Melanocyte of skin (primary cell): ENCODE results near the gene PRAMEF6. TPM values are rescaled to one million over a fixed set of nuclear protein-coding genes. Genes with fewer than 3 reads are reported as not detected.

ENCODE experiments used
- small RNA-seq, 2 donors: library from RNA; depleted of rRNA; stranded (forward); fragments of <200 nt; gene quantifications; one replicate each; pipeline ENCODE3, GENCODE V24; 2012
- total RNA-seq, 2 donors: library from RNA; depleted of rRNA; stranded (reverse); fragments of >200 nt; gene quantifications; 2 replicates each; pipeline ENCODE4 v1.2.3, GENCODE V29; 2012

The PRAMEF6 gene
- not detected for total RNA-seq

DNA sequence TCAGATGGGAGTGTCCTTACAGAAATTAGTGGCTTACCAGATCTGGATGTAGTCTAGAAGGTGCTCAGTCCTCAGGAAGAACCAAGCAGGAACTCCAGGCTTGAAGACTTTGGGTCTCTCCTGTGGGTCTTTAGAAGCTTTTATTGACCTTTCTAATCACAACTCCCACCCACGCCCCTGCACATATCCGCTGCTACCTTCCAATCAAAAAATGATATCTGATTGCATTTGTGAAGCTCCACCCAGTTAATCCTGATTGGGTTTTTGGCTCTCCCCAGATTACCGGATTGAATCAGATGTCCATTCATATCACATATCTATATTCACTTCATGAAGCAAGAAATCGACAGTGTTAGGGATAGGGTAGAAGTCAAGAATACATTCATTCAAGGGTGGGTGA is at the start of gene PRAMEF6:
Gene PRAMEF6 (minus strand): TSS at position 101 of the 400 bp plus-strand sequence. CDS start 5,062 bp downstream, outside the sequence.

DNA sequence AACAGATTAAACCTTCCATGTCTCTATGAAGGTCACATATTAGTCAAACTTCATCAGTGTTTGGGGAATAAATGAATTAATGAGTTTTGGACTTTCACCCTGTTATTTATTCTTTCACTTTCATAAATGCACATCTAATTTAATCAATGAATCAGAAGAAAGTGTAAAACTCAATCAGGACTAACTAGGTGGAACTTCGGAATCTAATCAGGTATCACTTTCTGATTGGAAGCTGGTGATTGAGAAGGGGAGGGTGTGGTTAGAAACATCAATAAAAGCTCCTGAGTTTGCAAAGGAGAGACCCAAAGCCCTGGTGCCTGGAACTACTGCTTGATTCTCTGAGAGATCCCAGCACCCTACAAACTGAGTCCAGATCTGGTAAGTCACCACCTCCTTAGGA is 31.1 kb downstream of the PRAMEF6 start, which contains the start of gene PRAMEF7:
Gene PRAMEF7 (plus strand): TSS at position 301 of the 400 bp plus-strand sequence. CDS start 1,083 bp downstream, outside the sequence.

DNA sequence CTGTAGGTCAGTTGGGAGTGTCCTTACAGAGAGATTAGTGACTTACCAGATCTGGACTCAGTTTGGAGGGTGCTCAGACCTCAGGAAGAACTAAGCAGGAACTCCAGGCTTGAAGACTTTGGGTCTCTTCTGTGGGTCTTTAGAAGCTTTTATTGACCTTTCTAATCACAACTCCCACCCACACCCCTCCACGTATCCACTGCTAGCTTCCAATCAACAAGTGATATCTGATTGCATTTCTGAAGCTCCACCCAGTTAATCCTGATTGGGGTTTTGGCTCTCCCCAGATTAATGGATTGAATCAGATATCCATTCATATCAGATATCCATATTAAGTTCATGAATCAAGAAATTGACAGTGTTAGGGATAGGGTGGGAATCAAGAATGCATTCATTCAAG is 49.2 kb downstream of the PRAMEF6 start, which contains the start of gene PRAMEF10:
Gene PRAMEF10 (minus strand): TSS at position 101 of the 400 bp plus-strand sequence. CDS start 2,423 bp downstream, outside the sequence.

Small RNA genes lying within 50 kb of the gene (small RNA-seq; reads per million reads assigned to genes)
- gene RNU6-1072P: 0 reads per million in 2 donors

Other genes with a start within 250 kb of the PRAMEF6 start
- gene AADACL3, start 231.5 kb downstream of the PRAMEF6 start, total RNA-seq: not detected
- gene CFAP107, start 201.4 kb downstream of the PRAMEF6 start, total RNA-seq: not detected
- gene PRAMEF12, start 173.8 kb downstream of the PRAMEF6 start, total RNA-seq: not detected
- gene PRAMEF1, start 156.2 kb downstream of the PRAMEF6 start, total RNA-seq: not detected
- gene PRAMEF11, start 116.2 kb downstream of the PRAMEF6 start, total RNA-seq: not detected
- gene HNRNPCL1, start 98.9 kb downstream of the PRAMEF6 start, total RNA-seq: not detected
- gene PRAMEF2, start 90.5 kb downstream of the PRAMEF6 start, total RNA-seq: not detected
- not detected for gene PRAMEF4, start 61.4 kb downstream of the PRAMEF6 start, total RNA-seq
- gene PRAMEF10, start 49.3 kb downstream of the PRAMEF6 start, total RNA-seq: not detected
- gene PRAMEF7, start 31.0 kb downstream of the PRAMEF6 start, total RNA-seq: not detected
- not detected for gene PRAMEF27, start 109.0 kb upstream of the PRAMEF6 start, total RNA-seq
- gene HNRNPCL3, start 113.2 kb upstream of the PRAMEF6 start, total RNA-seq: not detected
- gene PRAMEF25, start 123.2 kb upstream of the PRAMEF6 start, total RNA-seq: not detected
- gene HNRNPCL2, start 169.3 kb upstream of the PRAMEF6 start, total RNA-seq: not detected
- gene PRAMEF26, start 208.4 kb upstream of the PRAMEF6 start, total RNA-seq: not detected
- not detected for gene HNRNPCL4, start 218.1 kb upstream of the PRAMEF6 start, total RNA-seq
- gene PRAMEF9, start 224.3 kb upstream of the PRAMEF6 start, total RNA-seq: not detected